WTC11 (cell line): ENCODE results near the gene ADARB2.

ENCODE experiments used
- ATF6 ChIP-seq: sonication (generic); formaldehyde crosslinking; IDR thresholded peaks from 2 replicates; pipeline ENCODE4 v1.8.1; 2023; ENCODE audit warnings: mild to moderate bottlenecking, missing genetic modification reagents
- CTCF ChIP-seq: fragments of 200-600 bp; IDR thresholded peaks from 2 replicates; pipeline ENCODE4 v1.8.0; 2022; ENCODE audit warnings: antibody characterized with exemption
- HMGXB4 ChIP-seq: sonication (generic); formaldehyde crosslinking; IDR thresholded peaks from 2 replicates; pipeline ENCODE4 v1.8.1; 2023; ENCODE audit warnings: mild to moderate bottlenecking, moderate library complexity, missing genetic modification reagents
- IRF1 ChIP-seq: sonication (generic); formaldehyde crosslinking; IDR thresholded peaks from 2 replicates; pipeline ENCODE4 v1.8.0; 2023; ENCODE audit warnings: missing genetic modification reagents
- SP1 ChIP-seq: sonication (generic); formaldehyde crosslinking; conservative IDR thresholded peaks from 2 replicates; pipeline ENCODE4 v1.8.1; 2022; ENCODE audit warnings: missing genetic modification reagents

- TF ChIP-seq HMGXB4 (CRISPR knock-in tag) (no peak), SP1 (CRISPR knock-in tag) (no peak), ATF6 (no peak), IRF1 (no peak), CTCF (no peak)
These were observed 533.6 kb downstream of the ADARB2 start for GRCh38 chr10:1203704-1204103.
